Measurements from ENCODE around the gene MRPL2.

GRCh38 chr6:43089467-43089866 is 30.2 kb upstream of the MRPL2 start:
- TF ChIP-seq POLR2A (IDR thresholded peaks at IDR 0.05) (no peak), CTCF (IDR thresholded peaks at IDR 0.05) (no peak)
